Ishikawa (cell line): Measurements from ENCODE around the gene ARHGEF4.

Source experiments
- MAX ChIP-seq: IDR thresholded peaks from 2 replicates; pipeline ENCODE4 v1.6.1; 2012
- RAD21 ChIP-seq: IDR thresholded peaks from 2 replicates; pipeline ENCODE4 v1.6.1; 2012; ENCODE audit warnings: low read depth
- REST ChIP-seq: IDR thresholded peaks from 2 replicates; pipeline ENCODE4 v1.6.1; 2012; ENCODE audit warnings: low read depth, mild to moderate bottlenecking
- YY1 ChIP-seq: IDR thresholded peaks from 2 replicates; pipeline ENCODE4 v1.6.1; 2012; ENCODE audit warnings: low read depth
- TF ChIP-seq, protein P1 (sequence below): IDR thresholded peaks from 2 replicates; pipeline ENCODE4 v1.6.1; 2012

DNA sequence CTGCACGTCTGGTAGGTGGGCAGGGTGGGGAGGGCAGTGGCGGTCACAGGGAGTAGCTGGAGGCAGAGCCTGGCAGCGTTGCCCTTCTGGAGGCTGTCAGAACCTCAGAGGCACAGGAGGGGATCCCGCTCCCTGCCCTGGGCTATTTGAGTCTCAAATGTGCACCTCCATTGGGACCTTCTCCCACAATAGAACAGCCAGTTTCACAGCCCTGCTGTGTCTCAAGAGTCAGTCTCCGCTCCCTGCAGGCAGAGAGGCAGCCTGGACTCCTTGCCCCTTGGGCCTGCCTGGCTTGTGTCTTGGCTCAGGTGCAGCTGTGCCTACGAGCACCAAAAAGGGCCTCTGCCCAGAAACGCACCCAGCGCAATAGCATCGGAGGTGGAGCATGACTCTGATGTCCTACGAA, 199.1 kb downstream of the ARHGEF4 start:
- TF ChIP-seq MAX (no peak), REST (no peak), RAD21 (no peak), YY1 (no peak)
- TF ChIP-seq, protein P1, sequence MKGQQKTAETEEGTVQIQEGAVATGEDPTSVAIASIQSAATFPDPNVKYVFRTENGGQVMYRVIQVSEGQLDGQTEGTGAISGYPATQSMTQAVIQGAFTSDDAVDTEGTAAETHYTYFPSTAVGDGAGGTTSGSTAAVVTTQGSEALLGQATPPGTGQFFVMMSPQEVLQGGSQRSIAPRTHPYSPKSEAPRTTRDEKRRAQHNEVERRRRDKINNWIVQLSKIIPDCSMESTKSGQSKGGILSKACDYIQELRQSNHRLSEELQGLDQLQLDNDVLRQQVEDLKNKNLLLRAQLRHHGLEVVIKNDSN = no peak
